Thyroid gland (tissue), 4 donors: Measurements from ENCODE around the gene LYSMD3.

ENCODE experiments used
- POLR2A ChIP-seq, 2 donors: fragments of 450-650 bp; IDR thresholded peaks; one replicate each; pipeline ENCODE4 v1.6.1; 2017; ENCODE audit warnings: antibody characterized with exemption in 2 of 2, mild to moderate bottlenecking in 2 of 2, moderate library complexity in 1 of 2
- TF ChIP-seq, protein P1 (sequence below), 6 experiments: fragments of 200-600 bp in 3 of 6; fragments of 450-650 bp in 3 of 6; sonication (generic) in 3 of 6; IDR thresholded peaks; one replicate each; pipeline ENCODE4 v1.5.1; 2016 to 2019; ENCODE audit warnings: antibody characterized with exemption in 6 of 6, mild to moderate bottlenecking in 2 of 6, inconsistent platforms in 1 of 6, moderate library complexity in 1 of 6

DNA sequence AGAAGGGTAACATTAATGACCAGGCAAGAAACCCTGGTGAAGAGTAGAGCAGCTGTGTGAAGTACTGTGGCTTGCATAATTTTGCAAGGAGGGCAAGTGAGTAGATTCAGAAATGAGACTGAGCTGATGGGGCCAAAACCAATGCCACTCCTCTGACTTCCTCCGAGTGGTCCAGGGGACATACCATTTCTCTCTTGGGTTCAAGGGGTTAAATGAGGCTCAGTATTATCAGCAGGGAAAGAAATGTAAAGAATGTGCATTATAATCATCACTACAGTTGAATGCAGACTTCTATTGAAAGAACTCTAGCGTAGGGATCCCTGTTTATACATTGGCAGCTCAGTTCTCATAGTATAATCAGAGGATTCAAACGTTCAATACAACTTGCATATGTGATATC, 44.8 kb downstream of the LYSMD3 start:
- TF ChIP-seq, protein P1, sequence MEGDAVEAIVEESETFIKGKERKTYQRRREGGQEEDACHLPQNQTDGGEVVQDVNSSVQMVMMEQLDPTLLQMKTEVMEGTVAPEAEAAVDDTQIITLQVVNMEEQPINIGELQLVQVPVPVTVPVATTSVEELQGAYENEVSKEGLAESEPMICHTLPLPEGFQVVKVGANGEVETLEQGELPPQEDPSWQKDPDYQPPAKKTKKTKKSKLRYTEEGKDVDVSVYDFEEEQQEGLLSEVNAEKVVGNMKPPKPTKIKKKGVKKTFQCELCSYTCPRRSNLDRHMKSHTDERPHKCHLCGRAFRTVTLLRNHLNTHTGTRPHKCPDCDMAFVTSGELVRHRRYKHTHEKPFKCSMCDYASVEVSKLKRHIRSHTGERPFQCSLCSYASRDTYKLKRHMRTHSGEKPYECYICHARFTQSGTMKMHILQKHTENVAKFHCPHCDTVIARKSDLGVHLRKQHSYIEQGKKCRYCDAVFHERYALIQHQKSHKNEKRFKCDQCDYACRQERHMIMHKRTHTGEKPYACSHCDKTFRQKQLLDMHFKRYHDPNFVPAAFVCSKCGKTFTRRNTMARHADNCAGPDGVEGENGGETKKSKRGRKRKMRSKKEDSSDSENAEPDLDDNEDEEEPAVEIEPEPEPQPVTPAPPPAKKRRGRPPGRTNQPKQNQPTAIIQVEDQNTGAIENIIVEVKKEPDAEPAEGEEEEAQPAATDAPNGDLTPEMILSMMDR (IDR thresholded peaks at IDR 0.05), result no peak
- TF ChIP-seq POLR2A (IDR thresholded peaks at IDR 0.05), result no peak
